NCI-H345 treated with DMSO at 0.1 percent for 48 hours (cell line): ENCODE measurements around the gene TEAD4.

ENCODE experiments used
- DNase-seq: peaks from one replicate; lab custom pipeline; 2025; ENCODE audit not compliant: unreplicated experiment; lab: John Stamatoyannopoulos, UW

Gene TEAD4

GRCh38 chr12:3028108-3028507 lies 68.9 kb downstream of the TEAD4 start:
- no peak for DNase-seq

GRCh38 chr12:3030821-3031429 lies 71.7 kb downstream of the TEAD4 start:
- DNase-seq = no peak

DNA sequence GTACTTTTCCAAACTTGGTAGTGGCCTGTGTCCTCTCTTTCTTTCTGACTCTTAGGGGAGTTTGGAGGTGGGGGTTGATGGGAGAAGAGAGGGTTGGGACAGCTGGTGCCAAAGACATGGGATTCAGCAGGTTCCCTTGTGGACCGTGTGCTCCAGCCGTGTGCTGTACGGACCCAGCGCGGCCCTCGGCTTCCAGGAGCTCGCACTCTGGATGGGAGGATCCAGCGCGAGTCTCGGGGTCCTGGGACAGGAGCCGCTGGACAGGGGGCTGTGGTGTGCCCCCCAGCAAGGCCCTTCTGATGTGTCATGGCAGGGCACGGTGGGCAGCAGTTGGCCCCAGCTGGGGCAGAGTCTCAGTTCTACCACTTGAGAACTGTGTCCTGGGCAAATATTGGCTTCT lies 73.0 kb downstream of the TEAD4 start:
- no peak for DNase-seq

GRCh38 chr12:3032770-3033538 lies 73.8 kb downstream of the TEAD4 start:
- no peak for DNase-seq

DNA sequence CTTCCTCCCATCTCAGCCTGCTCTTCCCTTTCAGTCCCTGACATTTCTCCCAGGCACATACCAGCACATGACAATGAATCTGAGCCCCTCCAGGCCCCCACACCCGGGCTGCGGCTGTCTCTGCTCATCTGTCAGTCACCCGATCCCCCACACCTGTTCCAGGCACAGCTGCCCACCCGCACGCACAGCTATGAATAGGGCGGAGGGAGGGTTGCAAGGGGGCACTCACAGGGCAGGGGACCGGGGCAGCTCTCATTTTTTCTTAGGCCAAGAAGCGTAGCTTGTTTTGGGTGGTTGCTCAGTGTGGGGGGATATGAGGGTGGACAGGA lies 74.3 kb downstream of the TEAD4 start:
- no peak for DNase-seq

DNA sequence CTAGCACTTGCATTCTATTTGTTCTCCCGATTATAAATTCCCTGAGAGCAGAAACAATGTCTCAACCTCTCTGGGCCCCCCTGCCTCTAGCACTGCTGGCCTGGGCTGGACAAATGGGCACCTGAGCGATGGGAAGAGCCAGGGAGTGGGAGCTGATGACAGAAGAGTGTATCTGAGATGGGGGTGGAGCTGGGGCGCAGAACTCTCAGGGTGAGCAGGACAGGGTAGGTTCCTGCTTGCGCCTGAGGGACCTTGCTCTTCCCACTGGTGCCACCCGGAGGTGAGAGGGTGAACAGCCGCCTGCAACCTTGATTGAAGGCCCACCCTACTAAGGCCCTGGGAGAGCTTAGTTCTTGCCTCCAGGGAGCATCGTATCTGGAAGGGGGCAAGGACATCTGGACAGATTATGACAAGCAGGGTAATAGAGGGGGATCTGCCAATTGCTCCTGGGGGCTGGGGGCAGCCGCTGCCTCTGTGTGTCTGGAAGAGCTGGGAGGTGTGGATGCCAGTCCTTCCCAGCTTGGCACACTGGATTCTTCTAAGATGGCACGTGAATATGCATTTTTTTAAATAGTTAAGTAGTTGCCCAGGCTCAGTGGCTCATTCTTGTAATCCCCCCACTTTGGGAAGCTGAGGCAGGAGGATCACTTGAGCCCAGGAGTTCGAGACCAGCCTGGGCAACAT lies 75.0 kb downstream of the TEAD4 start:
- DNase-seq = no peak

DNA sequence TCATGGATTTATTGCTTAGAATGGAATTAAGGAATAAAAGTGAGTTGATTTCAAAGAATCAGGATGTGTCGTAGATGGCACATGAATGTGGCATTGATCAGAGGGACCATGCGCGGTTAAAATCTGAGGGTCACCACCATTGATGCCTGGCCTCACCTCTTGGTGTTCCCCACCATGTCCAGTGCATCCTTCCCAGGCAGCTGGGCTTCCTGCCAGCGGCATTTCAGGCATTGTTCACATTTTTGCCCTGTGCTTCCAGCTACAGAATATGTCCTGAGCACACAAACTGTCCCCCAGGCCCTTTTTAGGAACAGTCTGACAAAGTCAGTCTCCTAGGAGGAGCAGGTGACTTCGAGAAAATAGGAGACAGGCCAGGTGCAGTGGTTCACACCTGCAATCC lies 76.0 kb downstream of the TEAD4 start:
- no peak for DNase-seq

GRCh38 chr12:3035815-3036702 lies 76.9 kb downstream of the TEAD4 start:
- DNase-seq = no peak

- no peak for DNase-seq
These were observed 77.9 kb downstream of the TEAD4 start for GRCh38 chr12:3036901-3037600.

- no peak for DNase-seq
These were observed 79.0 kb downstream of the TEAD4 start for GRCh38 chr12:3038166-3038565.

- no peak for DNase-seq
These were observed 79.8 kb downstream of the TEAD4 start for GRCh38 chr12:3038926-3039510.

- DNase-seq = no peak
These were observed 80.9 kb downstream of the TEAD4 start for GRCh38 chr12:3040026-3040656.

DNA sequence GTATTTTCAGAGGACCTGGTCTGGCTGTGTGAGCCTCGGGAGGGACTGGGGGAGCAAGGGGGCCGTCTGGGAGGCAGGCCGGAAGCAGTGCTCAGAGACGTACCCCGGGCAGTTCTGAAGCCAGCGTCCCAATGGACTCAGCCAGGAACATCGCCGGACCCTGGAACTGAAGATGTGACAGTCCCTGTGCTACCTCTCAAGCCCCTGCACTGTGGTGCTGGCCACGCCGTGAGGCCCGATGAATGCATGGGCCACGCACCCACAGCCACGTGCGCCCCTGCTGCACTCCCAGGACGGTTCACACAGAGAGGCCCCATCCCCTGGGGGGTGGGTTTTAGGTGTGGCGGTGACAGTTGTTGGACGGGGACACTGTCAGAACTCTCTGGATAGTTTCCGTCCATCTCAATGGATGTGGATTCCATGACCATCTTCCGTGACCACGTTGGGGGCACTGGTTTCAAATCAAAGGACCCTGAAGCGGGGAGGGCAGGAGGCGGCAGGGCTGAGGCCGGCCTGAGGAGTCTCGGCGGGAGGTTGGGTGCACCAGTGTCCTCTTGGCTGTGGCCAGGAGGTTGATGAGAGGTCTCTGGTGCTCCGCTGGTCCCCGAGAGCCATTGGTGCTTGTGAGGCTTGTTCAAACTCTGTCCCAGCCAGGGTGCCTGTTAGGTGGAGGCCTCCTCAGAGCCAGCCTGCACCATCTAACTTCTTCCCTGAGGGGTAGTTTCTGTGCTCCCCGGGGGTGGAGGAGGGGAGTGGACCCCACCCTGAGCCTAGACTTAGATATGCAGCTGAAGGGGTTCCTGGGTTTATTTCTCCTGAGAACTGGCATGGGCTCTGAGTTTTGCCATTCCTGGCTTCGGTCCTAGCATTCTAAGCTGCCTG lies 81.7 kb downstream of the TEAD4 start:
- no peak for DNase-seq

GRCh38 chr12:3041558-3042164 lies 82.5 kb downstream of the TEAD4 start:
- peak; percentile 75 for DNase-seq

- DNase-seq = peak; percentile 33
These were observed 83.2 kb downstream of the TEAD4 start for GRCh38 chr12:3042394-3042793.

DNA sequence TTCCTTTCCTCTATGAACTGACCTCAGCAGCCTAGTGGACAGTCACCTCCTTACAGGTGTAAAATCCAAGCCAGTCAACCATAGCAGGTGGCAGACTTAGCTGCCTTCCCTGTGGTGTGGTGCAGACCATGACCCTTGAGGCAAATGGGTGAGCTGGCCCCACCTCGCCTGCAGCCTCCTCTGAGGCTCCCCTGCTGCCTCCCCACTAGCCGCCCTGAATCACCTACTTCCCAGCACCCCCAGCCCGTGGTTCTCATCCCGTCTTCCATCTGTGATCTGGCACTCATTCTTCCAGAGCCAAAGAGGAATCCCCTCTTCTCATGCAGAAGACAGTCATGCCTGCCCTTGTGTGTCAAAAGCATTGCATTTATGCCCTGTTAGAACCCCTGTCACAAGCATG lies 83.6 kb downstream of the TEAD4 start:
- DNase-seq = no peak

DNA sequence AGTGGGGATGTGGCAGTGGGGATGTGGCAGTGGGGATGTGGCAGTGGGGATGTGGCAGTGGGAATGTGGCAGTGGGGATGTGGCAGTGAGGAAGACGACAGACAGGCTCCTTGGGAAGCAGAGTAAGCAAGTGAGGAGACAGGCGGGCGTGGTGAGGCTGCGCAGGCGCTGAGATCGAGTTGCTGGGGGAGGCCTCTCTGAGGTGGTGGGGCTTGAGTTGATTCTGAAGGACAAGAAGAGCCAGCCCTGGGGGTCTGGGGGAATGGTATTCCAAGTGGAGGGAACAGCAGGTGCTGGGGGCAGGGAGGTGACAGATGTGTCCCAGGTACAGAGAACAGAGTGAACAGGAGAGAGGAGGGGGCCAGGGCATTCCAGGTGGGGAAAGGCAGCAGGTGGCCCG lies 84.2 kb downstream of the TEAD4 start:
- DNase-seq = no peak

DNA sequence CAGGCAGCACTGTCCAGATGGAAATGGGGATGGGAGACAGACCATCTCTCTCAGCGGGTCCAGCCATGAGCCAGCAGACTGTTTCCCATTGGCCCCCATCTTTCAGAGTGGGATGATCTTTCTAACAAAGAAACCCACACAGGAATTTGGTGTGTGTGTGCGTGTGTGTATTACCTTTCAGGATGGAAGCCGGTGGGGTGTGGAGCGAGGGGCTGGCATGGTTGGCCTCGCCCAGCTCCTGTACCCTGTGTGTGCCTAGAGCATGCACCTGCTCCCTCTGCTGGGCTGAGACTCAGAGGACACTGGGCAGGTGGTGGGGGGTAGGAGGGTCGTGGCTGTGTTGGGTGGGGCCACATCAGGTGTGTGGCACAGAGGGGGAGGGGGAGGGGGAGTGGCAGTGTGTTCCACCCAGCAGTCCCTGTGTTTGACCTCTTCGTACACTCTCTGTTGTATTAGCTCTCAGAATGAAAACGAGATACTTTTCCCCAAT lies 85.0 kb downstream of the TEAD4 start:
- no peak for DNase-seq
